K562 (cell line): ENCODE measurements around the gene IGSF3. TPM values are rescaled to one million over a fixed set of nuclear protein-coding genes. Genes with fewer than 3 reads are reported as not detected.

ENCODE experiments used
- CREB5 ChIP-seq: fragments of 250-450 bp; sonication (Bioruptor Pico); IDR thresholded peaks from 2 replicates; pipeline ENCODE4 v1.5.0; 2020; ENCODE audit warnings: mild to moderate bottlenecking
- JUN ChIP-seq, 2 experiments: sonication (generic) in 1 of 2; formaldehyde crosslinking in 1 of 2; IDR thresholded peaks; 2 replicates each; pipeline versions ENCODE4 v1.6.1 to v1.8.0; 2012 to 2022; ENCODE audit warnings: borderline replicate concordance in 2 of 2, mild to moderate bottlenecking in 2 of 2, improper control_type of control experiment in 1 of 2, low read depth in 1 of 2, low read length in 1 of 2, missing genetic modification reagents in 1 of 2
- LARP7 ChIP-seq: fragments of 450-650 bp; IDR thresholded peaks from 2 replicates; pipeline ENCODE4 v1.6.1; 2016
- POLR2B ChIP-seq: fragments of 450-650 bp; IDR thresholded peaks from 2 replicates; pipeline ENCODE4 v1.6.1; 2018; ENCODE audit warnings: low read depth; ENCODE audit not compliant: partially characterized antibody
- SREBF1 ChIP-seq: fragments of 150-350 bp; IDR thresholded peaks from 2 replicates; pipeline ENCODE4 v1.6.1; 2014; ENCODE audit warnings: antibody characterized with exemption, low read depth, low read length, borderline replicate concordance
- TRIM25 ChIP-seq: fragments of 450-650 bp; IDR thresholded peaks from 2 replicates; pipeline ENCODE4 v1.7.0; 2016; ENCODE audit warnings: borderline replicate concordance
- WHSC1 ChIP-seq: IDR thresholded peaks from one replicate; pipeline ENCODE4 v1.6.1; 2012; ENCODE audit warnings: low read length, control low read depth, inconsistent platforms
- ZNF174 ChIP-seq: fragments of 250-450 bp; sonication (Bioruptor Pico); IDR thresholded peaks from 2 replicates; pipeline ENCODE4 v1.4.0; 2020; ENCODE audit warnings: mild to moderate bottlenecking
- ZNF518B ChIP-seq: fragments of 250-450 bp; sonication (Bioruptor Pico); IDR thresholded peaks from 2 replicates; pipeline ENCODE4 v1.5.0; 2021; ENCODE audit warnings: mild to moderate bottlenecking, moderate library complexity
- polyA plus RNA-seq, 8 experiments: library from polyadenylated mRNA; depleted of rRNA in 4 of 8; stranded (reverse) in 5 of 8; unstranded in 3 of 8; fragments of >200 nt; fragmentation: Nextera tagmentation in 2 of 8; fragmentation: Illumina TruSeq in 1 of 8; extraction: Ambion mirVana in 2 of 8; extraction: Trizol in 1 of 8; gene quantifications; 2 replicates each; pipeline versions ENCODE4 v1.2.1 to v1.2.3, GENCODE V29; 2011 to 2014; ENCODE audit warnings: inconsistent platforms in 1 of 8, missing spikeins in 1 of 8
- total RNA-seq, 7 experiments: library from RNA; depleted of rRNA in 6 of 7; stranded (reverse); fragments of >200 nt in 6 of 7; fragmentation: Illumina TruSeq in 2 of 7; extraction: Trizol in 2 of 7; gene quantifications; 2 replicates each; pipeline versions ENCODE4 v1.2.1 to v1.2.3, GENCODE V29; 2011 to 2021; ENCODE audit warnings: low replicate concordance in 1 of 7
- TF ChIP-seq, protein P1 (sequence below): fragments of 250-450 bp; sonication (Bioruptor Pico); IDR thresholded peaks from 2 replicates; pipeline ENCODE4 v1.4.0; 2020
- TF ChIP-seq, protein P2 (sequence below): sonication (generic); formaldehyde crosslinking; IDR thresholded peaks from 2 replicates; pipeline ENCODE4 v1.8.0; 2022; ENCODE audit warnings: missing genetic modification reagents, mild to moderate bottlenecking, borderline replicate concordance

Gene IGSF3
- total and polyA plus RNA-seq, 9 of the 15 experiments (the other 6 are each of a cell fraction or from before 2014, with no cell fraction given) = 1.1 to 15.0 (median 8.3) TPM

DNA sequence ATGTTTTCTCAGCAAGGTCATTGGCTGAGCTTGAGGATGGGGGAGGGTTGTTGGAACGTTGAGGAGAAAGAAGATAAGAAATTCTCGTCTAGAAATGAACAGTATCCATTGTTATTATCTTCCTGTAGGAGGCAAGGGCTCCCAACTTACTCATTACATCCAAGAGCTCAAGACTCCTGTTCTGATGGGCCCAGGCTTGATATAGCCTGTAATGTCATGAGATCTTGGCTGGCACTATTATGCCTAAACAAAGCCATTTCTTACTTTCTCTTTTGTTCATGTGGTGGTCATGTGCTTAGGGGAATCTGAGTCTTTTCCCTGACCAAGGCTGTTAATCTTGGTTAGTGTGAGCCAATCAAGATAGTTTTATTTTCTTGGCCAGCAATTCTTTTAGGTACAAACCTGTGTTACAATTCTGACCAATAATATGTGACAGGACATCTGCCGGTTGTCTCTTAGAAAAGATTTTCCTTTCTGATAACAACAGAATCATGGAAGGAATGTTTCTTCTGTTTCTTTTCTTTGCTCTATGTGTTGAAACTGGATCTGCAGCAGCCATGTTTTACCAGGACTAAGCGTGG is 15.2 kb upstream of the IGSF3 start (continued):
- TF ChIP-seq CREB5 (no peak; the same call in 1 of the 2 replicates), TRIM25 (no peak), LARP7 (no peak), POLR2B (no peak), ZNF518B (no peak), SREBF1 (no peak), JUN (IDR thresholded peaks at IDR 0.05; ENCODE audit: borderline replicate concordance, low read depth, low read length) (no peak), JUN (CRISPR knock-in tag; IDR thresholded peaks at IDR 0.05; ENCODE audit: borderline replicate concordance) (no peak), WHSC1 (no peak), ZNF174 (CRISPR knock-in tag) (no peak)
- TF ChIP-seq, protein P1, sequence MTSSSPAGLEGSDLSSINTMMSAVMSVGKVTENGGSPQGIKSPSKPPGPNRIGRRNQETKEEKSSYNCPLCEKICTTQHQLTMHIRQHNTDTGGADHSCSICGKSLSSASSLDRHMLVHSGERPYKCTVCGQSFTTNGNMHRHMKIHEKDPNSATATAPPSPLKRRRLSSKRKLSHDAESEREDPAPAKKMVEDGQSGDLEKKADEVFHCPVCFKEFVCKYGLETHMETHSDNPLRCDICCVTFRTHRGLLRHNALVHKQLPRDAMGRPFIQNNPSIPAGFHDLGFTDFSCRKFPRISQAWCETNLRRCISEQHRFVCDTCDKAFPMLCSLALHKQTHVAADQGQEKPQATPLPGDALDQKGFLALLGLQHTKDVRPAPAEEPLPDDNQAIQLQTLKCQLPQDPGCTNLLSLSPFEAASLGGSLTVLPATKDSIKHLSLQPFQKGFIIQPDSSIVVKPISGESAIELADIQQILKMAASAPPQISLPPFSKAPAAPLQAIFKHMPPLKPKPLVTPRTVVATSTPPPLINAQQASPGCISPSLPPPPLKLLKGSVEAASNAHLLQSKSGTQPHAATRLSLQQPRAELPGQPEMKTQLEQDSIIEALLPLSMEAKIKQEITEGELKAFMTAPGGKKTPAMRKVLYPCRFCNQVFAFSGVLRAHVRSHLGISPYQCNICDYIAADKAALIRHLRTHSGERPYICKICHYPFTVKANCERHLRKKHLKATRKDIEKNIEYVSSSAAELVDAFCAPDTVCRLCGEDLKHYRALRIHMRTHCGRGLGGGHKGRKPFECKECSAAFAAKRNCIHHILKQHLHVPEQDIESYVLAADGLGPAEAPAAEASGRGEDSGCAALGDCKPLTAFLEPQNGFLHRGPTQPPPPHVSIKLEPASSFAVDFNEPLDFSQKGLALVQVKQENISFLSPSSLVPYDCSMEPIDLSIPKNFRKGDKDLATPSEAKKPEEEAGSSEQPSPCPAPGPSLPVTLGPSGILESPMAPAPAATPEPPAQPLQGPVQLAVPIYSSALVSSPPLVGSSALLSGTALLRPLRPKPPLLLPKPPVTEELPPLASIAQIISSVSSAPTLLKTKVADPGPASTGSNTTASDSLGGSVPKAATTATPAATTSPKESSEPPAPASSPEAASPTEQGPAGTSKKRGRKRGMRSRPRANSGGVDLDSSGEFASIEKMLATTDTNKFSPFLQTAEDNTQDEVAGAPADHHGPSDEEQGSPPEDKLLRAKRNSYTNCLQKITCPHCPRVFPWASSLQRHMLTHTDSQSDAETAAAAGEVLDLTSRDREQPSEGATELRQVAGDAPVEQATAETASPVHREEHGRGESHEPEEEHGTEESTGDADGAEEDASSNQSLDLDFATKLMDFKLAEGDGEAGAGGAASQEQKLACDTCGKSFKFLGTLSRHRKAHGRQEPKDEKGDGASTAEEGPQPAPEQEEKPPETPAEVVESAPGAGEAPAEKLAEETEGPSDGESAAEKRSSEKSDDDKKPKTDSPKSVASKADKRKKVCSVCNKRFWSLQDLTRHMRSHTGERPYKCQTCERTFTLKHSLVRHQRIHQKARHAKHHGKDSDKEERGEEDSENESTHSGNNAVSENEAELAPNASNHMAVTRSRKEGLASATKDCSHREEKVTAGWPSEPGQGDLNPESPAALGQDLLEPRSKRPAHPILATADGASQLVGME (CRISPR knock-in tag) = no peak
- TF ChIP-seq, protein P2, sequence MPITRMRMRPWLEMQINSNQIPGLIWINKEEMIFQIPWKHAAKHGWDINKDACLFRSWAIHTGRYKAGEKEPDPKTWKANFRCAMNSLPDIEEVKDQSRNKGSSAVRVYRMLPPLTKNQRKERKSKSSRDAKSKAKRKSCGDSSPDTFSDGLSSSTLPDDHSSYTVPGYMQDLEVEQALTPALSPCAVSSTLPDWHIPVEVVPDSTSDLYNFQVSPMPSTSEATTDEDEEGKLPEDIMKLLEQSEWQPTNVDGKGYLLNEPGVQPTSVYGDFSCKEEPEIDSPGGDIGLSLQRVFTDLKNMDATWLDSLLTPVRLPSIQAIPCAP (CRISPR knock-in tag) = no peak
